ENCODE data around the gene SNCAIP.

The SNCAIP gene

DNA sequence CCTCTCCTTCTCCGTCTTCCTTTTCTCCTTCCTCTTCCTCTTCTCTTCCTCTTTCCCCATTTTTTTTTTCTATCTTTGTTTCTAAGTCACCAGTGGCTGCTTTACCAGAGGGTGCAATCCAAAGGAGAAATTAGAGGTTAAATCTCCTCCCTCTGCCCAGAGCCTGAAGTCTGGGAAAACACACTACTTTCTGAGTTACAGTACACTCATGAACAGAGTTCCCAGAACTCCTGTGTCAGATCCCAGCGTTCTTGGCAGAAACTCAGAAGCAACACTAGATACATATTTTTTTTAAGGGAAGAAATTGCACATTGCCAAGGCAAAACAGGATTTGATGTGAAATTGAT is 189.0 kb downstream of the SNCAIP start:
- DNase-seq (ENCODE audit: low read depth in 3 of 3) = no peak

GRCh38 chr5:122507045-122507444 is 195.0 kb downstream of the SNCAIP start:
- DNase-seq (ENCODE audit: low read depth in 3 of 3) = no peak

- no peak for DNase-seq (ENCODE audit: low read depth in 3 of 3)
Observed at GRCh38 chr5:122507581-122507980, 195.5 kb downstream of the SNCAIP start.

- DNase-seq (ENCODE audit: low read depth in 3 of 3) = no peak
Observed at GRCh38 chr5:122508623-122509022, 196.6 kb downstream of the SNCAIP start.

All from stimulated activated CD4-positive, alpha-beta T cell treated with anti-CD3 and anti-CD28 coated beads, TNF-alpha, amount 100 ng/mL, for 4 hours (primary cell).